Measurements from ENCODE around the gene ARHGAP40.
"Not testable (repeated sequence)": the region's sequence is repeated elsewhere in the genome, so short reads cannot be mapped to it uniquely, and the experiment has no call there.

ARHGAP40 gene

DNA sequence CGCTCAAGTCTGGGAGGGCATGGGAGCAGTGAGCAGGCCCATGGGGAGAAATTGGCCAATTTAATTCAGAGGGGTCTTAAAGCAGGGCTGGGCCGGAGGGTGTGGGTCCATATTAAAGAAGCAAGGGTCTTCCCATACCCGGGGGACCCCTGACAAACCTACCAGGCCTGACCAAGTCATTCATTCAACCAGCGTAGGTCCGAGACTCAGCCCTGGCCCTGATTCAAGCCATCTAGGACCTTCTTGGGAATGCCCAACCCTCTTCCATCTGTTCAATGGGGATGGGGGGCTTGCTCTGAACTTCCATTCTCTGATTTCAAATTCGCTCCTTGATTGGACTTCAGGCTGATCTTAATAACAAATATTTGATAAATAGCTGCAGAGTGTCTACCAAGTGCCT, 13.3 kb upstream of the ARHGAP40 start:
- DNase-seq (ENCODE audit: low read depth), result no peak

DNA sequence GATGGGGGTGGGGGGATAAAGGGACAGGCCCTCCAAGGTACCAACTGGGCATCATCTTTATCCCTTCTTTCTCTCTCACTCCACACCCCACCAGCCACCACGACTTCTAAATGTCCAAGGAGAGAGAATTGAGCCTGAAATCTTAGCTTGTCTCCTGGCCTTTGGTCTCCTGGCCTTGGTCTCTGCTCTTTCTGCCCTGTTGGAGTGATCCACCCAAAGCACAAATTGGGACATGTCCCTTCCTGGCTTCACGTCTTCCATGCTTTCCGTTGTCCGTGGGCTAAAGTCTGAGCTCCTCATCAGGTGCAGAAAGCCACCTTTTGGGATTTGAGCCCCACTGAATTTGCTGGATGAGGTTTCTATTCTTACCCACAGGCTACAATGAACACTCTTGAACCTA, 12.3 kb upstream of the ARHGAP40 start:
- no peak for DNase-seq (ENCODE audit: low read depth)

DNA sequence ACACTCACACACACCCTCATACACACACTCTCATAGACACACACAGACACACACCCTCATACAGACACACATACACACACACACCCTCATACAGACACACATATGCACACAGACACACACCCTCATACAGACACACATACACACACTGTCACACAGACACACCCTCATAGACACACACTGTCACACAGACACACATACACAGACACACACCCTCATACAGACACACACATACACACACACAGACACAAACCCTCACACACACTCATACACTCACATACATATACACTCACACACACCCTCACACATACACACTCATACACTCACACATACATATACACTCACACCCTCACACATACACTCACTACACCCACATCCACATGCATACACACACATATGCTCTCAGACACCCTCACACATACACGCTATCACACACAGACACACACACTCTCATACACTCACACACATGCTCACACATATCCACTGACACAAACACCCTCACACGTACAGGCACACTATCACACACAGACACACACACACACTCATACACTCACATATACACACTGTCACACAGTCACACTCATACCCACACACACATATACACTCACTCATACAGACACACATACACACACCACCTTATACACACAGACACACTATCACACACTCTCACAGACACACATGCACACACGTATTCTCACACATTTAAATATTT, 11.5 kb upstream of the ARHGAP40 start:
- DNase-seq (ENCODE audit: low read depth), result no peak

DNA sequence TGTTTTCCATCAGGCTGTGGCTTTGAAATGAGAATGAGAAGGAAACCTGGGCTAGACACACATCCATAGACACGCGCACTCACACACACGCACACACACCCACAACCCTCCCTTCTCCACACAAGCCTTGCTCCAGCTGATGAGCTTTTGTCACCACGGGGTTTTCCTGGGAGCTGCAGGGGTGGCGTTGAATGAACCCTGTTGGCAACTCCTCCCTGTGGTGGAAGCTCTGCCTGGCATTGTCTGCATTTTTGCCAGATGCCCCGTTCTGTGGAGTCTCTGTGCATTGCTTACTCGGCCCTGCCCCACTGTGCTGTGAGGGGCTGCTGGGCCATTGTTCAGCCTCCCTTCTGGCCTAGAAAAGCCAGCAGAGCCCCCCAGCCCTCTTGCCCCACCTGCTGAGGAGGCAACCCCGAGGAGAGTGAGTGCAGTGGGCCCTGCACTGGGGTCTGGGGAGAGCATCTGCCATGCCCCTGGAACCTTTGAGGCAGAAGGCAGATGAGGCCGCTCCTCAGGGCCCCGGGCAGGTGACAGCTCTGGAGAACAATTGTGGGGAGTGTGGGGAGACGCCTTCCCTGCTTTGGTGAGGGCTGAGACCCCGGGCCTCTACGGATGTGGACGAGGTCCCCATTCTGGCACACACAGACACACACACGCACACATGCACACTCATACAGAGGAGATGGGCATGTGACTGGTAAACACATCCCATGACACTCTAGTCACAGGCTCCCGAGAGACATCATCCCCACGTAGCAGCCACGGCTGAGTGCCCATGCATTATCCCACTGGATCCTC, 10.7 kb upstream of the ARHGAP40 start:
- DNase-seq (ENCODE audit: low read depth), result no peak

DNA sequence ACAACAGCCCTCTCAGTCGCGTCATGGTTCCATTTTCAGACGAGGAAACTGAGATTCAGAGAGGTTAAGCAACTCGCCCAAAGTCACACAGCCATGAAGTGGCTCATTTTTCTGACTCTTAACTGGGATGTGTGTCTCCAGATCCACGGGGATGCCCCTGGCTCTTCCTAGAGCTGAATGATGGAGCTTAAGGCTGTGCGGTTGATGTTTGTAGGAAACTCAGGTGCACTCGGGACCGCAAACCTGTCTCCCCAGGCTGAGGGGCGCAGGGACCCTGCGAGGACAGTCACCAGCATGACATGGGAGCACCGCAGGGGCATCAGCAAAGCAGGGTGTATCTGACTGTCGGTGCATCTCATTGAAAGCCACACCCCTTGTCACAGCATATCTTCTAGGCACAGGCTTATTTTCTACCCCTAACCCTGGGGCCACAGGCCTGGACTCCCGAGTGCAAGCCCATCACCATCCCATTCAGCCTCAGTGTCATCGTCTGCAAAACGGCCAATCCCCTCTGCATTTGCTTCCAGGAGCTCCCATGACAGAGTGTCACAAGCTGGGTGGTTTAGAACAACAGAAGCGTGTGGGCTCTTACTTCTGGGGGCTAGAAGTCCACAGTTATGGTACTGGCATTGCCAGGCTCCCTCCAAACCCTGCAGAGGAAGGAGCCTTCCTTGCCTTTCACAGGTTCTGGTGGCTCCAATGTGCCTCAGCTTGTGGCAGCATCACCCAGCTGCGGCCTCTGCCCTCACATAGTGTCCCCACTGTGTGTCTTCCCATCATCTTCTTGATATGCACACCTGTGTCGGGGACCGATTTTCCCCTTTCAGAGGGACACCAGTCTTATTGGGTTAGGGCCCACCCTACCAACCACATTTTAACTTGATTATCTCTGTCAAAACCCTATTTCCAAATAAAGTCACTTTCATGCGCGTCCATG, 9.9 kb upstream of the ARHGAP40 start:
- DNase-seq (ENCODE audit: low read depth), result no peak

DNA sequence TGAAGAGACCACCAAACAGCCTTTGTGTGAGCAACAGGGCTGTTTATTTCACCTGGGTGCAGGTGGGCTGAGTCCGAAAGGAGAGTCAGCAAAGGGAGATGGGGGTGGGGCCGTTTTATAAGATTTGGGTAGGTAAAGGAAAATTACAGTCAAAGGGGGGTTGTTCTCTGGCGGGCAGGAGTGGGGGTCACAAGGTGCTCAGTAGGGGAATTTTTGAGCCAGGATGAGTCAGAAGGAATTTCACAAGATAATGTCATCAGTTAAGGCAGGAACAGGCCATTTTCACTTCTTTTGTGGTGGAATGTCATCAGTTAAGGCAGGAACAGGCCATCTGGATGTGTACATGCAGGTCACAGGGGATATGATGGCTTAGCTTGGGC, 9.2 kb upstream of the ARHGAP40 start:
- DNase-seq (ENCODE audit: low read depth), result not testable (repeated sequence)

DNA sequence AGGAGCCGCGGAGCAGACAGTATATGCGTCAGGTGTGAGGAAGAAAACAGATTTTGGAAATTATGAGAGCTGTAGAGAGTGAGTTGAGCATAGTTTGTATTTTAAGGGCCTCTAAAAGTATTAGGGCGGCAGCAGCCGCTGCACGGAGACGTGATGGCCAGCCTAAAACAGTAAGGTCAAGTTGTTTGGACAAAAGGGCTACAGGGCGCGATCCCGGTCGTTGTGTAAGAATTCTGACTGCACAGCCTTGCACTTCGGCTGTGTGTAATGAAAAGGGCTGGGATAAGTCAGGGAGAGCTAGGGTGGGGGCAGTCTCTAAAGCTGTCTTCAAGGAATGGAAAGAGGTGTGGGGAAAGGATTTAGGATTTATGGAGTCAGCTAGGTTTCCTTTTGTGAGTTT, 7.3 kb upstream of the ARHGAP40 start:
- DNase-seq (ENCODE audit: low read depth), result not testable (repeated sequence)

DNA sequence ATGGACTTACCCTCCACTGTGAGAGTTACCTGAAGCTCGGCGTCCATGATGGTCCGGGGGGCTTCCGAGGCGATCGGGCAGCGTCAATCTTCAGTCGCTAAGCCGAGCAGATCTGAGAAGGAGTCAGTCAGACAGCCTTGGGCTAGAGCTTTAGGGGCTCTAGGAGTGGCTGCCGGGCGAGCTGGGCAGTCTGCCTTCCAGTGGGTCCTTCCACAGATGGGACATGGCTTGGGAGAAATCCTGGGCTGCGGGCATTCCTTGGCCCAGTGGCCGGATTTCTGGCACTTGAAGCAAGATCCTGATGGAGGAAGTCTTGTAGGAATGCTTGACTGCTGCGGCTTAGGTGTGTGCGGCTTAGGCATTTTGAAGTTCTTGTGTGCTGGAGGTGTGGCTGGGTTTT, 5.7 kb upstream of the ARHGAP40 start:
- DNase-seq (ENCODE audit: low read depth), result not testable (repeated sequence)

DNA sequence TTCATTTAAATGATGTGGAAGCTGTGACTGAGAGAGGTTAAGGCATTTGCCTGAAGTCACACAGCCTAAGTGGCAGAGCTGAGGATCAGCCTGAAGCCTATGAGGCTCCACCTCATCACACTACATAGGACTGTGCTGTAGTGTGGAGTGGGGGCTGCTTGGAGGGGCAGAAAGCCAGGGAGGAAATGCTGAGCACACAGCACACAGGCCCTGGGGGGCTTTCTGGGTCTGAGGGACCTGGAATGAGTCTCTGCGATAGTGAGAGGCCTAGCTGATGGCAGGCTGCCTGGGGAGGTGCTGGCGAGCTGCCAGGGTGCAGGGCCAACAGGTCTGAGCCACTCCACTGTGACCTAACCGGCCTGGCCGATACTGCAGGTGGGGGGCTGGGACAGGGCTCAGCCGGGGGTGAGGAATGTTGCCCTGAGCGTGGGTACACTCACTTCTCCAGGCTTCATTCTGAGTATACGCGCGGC, 2.2 kb upstream of the ARHGAP40 start:
- no peak for DNase-seq (ENCODE audit: low read depth)

DNA sequence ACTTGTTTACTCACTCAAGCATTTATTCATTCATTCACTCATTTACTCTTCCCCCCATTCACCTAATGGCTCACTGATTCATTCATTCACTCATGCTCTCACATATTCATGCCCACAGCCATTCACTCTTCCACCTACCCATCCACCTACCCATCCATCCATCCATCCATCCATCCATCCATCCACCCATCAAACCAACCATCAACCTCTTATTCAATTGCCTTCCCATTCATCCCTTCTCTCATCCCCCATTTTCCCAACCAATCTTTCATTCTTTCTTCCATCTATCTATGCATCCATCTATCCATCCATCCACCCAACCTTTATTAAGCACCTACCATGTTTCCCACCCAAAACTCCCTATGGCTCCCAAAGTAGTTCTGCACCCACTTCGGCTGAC, 1.6 kb upstream of the ARHGAP40 start:
- no peak for DNase-seq (ENCODE audit: low read depth)

DNA sequence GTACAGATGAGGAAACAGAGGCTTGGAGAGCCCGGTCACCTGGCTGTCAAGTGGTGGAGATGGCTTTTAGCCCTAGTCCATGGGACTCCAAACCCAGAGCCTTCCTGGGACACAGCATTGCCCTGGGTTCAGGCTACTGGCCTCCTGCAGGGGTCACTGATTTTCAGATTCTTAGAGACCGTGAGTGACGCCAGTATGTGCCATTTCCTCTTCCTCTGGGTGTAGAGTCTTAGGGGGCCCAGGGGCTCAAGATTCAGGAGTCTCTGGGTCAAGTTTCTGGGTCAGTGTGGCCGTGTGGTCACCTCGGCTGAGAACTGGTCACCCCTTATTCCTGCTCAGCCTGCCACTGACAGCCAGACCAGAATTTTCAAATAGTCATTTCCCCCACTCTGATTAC, 574 bp downstream of the ARHGAP40 start:
- DNase-seq (ENCODE audit: low read depth), result no peak

DNA sequence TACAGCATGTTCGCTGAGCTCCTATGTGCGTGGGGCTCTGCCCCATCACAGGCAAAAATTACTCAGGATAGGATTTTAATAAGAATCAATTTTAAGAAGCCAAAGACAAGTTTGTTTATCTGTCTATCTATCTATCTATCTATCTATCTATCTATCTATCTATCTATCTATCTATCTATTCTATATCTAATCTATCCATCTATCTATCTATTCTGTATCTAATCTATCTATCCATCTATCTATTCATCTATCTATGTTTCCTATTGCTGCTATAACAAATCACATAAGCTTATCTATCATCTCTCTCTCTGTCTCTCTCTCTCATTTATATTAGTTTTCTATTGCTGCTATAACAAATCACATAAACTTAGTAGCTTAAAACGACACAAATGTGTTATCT, 1.7 kb downstream of the ARHGAP40 start:
- DNase-seq (ENCODE audit: low read depth), result no peak

DNA sequence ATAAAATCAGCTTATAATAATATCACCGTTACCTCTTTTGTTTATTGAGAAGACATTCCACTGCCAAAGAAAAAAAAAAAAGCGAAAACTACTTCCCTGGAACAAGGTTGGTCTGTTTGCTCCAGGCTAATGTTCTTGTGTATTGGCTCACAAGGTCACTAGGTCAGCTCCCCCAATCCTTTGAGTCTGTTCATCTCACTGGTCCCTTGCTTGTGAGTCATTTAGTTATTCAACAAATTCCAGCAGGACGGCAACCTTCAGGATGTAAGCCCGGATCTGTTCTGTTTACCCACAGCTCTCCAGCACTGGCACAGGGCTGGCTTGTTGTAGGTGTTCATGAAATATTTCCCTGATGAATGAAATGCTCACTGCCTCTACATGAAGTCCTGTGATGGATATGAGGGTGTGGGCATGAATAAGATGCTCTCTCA, 3.3 kb downstream of the ARHGAP40 start:
- no peak for DNase-seq (ENCODE audit: low read depth)

DNA sequence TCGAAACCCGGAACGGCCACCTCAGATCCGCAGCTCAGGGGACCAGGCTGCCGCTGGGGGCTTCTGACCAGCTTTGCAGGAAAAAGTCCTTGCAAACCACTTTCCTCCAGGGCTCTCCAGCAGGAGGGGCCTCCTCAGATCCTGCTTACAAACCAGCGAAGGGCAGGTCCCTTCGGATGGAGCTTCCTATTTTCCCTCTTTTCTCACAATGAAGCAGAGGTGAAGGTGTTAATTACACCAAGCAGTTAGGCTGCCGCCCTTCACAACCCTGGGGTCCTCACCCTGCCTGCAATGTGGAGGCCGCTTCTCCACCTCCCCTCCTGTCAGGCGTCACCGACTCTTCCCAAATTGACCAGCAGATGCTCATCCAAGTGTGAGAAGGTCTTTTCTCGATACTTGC, 5.7 kb downstream of the ARHGAP40 start:
- DNase-seq (ENCODE audit: low read depth), result no peak

DNA sequence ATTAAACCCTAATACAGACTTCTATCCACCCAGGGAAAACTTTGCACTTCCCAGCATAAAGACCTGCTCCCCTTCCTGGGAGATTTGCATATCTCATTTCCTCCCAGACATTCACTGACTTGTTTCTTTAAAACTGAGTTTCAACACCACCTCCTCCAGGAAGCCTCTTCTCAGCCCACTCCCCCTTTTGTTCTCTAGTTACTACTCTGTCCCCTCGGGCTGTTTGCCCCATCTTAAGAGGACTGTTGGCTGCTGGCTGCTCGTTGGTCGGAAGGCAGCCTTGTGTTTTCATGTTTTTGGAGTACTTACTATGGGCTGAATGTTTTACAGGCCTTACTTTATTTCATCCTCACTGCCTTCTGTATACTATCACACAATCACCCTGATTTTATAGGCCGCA, 6.6 kb downstream of the ARHGAP40 start:
- DNase-seq (ENCODE audit: low read depth), result no peak

DNA sequence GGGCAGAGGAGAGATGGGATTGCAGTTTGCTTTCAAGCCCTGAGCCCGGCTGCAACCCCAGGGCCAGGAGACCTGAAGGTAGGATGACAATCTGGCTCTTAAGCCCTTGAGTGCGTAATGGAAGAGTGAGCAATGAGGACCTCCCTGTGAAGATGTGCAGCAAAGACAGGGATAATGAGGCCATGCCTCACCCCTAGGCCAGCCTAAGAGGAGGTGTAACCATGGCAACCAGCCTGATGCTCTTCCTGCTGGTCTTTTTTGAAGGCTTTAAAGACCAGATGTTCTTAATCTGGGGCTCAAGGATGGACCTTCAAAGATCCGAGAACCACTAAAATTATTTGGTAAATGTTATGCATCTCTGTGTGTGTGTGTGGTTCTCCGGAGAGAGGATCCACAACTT, 8.2 kb downstream of the ARHGAP40 start:
- DNase-seq (ENCODE audit: low read depth), result no peak

DNA sequence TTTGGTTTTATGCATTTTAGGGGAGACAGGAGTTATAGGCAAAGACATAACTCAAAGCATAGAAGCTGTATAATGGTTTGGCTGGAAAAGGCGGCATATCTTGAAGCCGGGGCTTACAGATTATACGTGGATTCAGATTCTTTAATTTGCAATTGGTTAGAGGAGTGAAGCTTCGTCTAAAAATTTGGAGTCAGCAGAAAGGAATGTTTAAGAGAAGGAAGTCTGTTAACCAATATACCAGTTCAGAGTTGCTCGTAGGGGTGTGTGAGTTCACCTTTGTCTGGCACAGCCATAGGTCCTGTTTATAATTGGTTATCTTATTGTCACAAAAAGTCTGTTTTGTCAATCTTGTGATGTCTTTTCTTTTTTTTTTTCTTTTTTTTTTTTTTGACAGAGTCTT, 8.9 kb downstream of the ARHGAP40 start:
- no peak for DNase-seq (ENCODE audit: low read depth)

DNA sequence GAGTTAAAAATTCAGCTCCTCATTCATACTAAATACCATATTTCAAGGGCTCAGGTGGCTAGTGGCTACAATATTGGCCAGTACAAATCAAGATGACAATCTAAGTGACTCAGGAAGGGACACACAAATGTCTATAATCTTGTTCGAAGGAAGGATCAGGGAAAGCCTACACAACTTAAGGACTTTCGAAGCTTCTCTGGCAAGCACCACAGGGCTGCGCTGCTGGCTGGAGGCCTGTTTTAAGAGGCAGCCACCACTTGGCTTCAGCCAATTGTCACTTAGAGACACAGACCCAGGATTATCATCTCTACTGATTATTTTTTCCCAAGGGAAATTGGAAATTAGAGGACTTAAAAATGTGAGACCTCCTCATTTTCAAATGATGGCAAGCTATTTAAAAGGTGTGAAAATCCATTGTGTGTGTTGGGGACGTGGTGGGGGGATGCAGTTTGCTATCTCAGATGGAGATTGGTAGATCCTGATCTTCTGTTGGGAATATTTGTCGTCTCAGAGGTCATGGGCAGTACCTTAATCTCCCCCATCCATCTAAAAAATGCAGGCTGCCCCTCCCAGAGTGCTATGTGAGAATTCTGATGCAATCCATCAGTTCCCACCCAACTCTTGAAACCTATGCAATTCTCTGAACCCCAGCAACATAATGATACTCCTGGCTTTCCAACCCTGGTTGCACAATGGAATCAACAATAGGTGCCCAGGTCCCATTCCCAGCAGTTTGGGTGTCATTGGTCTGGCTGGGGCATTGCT, 11.3 kb downstream of the ARHGAP40 start:
- no peak for DNase-seq (ENCODE audit: low read depth)

DNA sequence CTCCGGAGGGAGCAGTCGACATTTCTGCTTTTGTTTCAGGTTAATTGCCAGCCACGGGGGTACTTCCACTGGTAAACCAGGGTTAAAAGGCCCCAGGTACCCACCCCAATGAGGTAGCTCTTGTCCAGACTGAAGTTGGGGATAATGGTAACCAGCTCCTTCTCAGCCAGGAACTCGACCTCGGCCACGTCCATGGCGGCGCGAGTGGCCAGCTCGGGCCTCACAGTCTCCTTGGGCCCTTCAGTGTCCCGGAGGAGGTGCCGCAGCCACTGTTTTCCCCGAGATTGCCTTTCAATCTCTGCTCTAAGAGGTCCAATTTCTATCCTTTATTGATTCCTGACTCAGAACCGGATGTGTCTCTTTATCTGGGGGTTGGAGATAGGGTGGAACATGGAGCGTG, 13.7 kb downstream of the ARHGAP40 start:
- DNase-seq (ENCODE audit: low read depth), result no peak

DNA sequence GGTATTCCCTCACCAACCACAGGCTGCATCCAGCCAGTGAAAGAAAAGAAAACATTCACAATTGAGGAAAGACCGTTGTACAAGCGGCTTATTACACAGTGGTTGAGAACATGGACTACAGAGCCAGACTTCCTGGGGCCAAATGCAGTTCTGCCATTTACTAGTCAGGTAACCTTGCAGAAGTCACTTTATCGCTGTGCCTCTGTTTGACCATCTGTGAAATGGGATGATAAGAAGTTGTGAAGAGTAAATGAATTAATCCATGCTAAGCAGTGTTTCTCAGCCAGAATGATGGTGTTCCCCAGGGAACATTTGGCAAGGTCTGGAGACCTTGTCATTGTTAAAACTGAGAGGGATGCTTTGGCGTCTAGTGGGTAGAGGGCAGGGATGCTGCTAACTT, 14.8 kb downstream of the ARHGAP40 start:
- no peak for DNase-seq (ENCODE audit: low read depth)

DNA sequence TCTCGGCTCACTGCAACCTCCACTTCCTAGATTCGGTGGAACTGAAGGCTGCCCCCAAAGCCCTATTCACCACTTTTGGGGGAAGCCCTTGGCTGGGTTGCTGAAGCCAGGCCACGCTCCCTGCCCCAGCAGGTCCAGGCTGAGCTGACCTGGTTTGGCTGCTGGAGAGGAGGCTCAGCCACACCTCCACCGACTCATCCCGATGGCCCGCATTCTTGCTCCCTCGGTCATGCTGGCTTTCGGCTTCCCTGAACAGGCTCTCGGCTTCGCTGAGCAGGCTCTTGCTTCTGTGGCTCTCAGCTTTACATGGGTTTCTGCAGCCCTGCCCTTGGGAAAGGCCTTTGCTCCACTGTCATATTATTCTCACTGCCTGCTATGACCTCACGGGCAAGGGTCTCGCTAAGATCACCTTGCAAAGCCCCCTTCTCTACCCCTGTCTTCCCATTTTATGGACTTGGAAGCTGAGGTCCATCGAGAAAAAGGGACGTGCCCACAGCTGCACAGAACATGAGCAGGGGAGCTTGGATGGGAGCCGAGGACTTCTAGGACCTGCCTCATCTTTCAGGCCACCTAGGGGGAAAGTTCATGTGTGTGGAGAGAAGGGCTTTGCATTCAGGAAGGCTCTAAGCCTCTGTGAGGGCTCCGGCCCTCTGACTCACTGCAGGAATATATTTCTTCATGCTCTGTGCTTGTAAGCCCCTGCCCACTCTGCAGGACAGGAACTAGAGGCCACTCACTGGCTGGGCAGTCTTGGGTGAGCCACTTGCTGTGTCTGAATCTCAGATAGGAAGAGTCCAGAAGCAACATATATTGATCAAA, 15.6 kb downstream of the ARHGAP40 start:
- DNase-seq (ENCODE audit: low read depth), result no peak

All from stimulated activated CD8-positive, alpha-beta memory T cell treated with anti-CD3 and anti-CD28 coated beads, Interleukin-12 subunit alpha, Interleukin-12 subunit beta, amount 100 ng/mL, for 1 hour (primary cell).